SKM-1 treated with dmso at 0.1 percent for 144 hours (cell line): ENCODE data around the gene STAC.

Experiments used
- DNase-seq: peaks from one replicate; lab custom pipeline; 2025; ENCODE audit not compliant: unreplicated experiment; lab: John Stamatoyannopoulos, UW

Gene STAC, protein sequence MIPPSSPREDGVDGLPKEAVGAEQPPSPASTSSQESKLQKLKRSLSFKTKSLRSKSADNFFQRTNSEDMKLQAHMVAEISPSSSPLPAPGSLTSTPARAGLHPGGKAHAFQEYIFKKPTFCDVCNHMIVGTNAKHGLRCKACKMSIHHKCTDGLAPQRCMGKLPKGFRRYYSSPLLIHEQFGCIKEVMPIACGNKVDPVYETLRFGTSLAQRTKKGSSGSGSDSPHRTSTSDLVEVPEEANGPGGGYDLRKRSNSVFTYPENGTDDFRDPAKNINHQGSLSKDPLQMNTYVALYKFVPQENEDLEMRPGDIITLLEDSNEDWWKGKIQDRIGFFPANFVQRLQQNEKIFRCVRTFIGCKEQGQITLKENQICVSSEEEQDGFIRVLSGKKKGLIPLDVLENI

GRCh38 chr3:36380221-36381031 is at the start of gene STAC:
STAC (plus strand) TSS chr3:36380504; CDS start chr3:36380644, 140 bp downstream.
- peak; percentile 47 for DNase-seq

GRCh38 chr3:36332139-36332538 is 48.2 kb upstream of the STAC start:
- DNase-seq: no peak

DNA sequence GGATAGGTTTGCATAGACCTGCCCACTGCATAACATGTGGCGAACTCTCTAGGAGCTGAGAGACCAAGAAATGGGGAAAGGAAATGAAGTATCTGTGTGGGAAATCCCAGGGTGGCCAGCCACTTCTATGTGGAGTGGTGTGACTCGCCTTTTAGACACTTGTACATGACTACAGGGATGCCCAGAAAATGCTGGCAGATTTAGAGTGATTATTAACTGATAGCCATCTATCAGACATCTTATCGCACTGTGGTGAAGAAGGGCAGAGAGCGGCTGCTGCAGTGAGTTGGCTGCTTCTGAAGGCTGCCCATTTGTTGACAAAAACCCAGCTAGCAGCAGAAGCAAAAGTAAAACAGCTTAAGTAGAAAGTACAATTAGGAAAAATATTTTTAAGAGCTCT is 18.1 kb upstream of the STAC start:
- no peak for DNase-seq

DNA sequence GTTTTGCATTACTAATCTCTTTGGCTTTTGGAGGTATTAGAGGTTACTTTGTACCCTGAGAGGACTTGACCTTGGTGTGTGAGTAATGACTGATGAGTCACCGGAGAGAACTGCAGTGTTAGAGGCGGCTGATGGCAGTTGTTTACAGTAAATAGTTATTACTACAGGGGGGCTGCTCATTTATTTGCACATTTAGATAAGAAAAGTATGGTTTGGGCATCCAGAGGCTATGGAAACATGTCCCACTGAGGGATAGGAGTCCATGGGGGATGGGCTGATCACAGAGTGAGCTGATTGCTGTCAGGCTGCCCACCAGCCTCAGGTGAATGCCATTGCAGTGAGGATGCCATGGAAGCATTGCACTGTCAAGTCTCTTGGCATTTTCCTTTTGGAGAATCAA is 17.3 kb upstream of the STAC start:
- DNase-seq: no peak

DNA sequence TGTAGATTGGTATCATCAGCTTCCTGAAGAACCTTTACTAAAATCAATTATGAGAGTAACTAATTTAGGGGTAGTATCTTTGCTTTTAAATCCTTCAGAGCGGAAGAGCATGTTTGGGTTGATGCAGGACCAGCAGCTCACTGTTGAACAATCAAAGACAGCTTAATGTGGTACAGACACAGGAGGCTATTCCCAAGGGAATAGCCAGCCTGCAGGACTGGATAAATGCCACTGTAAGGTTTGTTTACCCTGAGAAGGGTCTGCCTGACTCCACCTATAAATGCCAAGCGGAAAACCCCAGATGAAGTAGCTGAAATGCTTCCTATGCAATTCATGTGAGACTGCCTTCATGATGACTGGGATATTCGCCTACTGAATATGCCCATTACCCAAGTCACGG is 16.0 kb upstream of the STAC start:
- DNase-seq: no peak

- DNase-seq: no peak
Measured at GRCh38 chr3:36365829-36366228, 14.5 kb upstream of the STAC start.

GRCh38 chr3:36366308-36366707 is 14.0 kb upstream of the STAC start:
- DNase-seq: no peak

GRCh38 chr3:36367912-36368573 is 12.3 kb upstream of the STAC start:
- no peak for DNase-seq

- no peak for DNase-seq
Measured at GRCh38 chr3:36372534-36372935, 7.8 kb upstream of the STAC start.

GRCh38 chr3:36373084-36373483 is 7.2 kb upstream of the STAC start:
- no peak for DNase-seq

- DNase-seq: no peak
Measured at GRCh38 chr3:36373666-36374065, 6.6 kb upstream of the STAC start.

DNA sequence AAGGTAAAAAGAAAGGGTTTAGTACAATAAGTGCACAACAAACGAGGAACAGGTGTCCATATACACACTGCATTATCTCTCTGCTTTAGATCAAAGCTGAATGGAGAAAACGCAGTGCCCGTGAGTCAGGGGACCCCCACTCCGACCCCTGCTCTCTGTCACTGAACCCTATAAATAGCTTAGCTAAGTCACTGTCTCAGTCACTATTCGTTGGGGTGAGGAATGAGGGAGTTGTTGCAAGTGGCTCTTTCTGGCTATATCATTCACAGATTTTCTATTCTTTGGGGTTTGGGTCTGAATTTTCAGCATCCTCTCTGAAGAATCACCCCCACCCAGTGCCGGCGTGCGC is 458 bp upstream of the STAC start:
- no peak for DNase-seq

DNA sequence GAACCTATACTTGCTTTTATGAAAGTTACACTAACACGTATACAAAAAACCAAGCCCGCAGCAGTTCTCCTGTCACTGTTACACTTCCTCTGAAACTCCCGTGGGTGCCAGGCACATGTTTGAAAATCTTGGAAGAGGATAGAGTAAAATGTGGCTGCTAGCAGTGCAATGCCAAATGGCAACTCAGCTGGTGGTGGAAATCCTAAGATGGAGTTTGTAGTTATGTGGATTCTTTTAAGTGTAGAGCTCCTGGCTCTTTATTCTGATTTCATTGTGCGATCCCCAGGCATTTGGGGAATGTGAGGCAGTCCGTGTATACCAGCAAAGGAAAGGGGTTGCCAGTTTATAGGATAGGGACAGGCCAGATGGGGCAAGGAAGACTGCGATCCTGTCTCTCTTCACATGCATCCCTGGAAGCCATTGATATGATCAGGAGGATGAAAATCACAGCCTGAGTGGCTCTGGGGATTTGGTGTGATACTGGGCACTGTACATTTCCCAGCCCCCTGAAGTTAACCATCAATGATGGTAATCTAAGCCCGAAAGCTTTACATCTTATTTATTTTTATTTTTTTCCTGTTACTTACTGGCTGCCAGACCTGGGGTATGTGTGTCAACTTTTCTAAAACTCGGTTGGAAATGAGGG is 1.1 kb downstream of the STAC start:
- DNase-seq: no peak

- DNase-seq: peak; percentile 90
Measured at GRCh38 chr3:36393563-36393962, 13.3 kb downstream of the STAC start.

GRCh38 chr3:36394176-36394575 is 13.9 kb downstream of the STAC start:
- DNase-seq: no peak

DNA sequence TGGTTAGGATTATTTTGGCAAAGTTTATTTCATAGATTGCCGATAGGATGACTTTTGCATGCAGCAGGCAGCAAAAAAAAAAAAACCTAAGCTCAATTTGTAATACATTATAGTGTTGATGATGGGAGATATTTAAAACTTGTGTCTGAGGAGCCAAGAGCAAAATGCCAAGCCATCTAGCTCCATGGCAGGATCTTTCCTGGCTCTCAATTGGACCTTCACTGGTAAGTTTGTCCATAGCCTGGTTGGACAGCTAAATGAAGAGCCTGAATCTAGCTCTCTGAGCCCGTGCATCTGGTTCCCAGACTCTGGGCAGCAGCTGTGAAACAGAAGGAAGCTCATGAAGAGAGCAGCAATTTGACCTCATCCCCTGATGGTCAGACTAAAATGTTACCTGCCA is 17.5 kb downstream of the STAC start:
- no peak for DNase-seq

DNA sequence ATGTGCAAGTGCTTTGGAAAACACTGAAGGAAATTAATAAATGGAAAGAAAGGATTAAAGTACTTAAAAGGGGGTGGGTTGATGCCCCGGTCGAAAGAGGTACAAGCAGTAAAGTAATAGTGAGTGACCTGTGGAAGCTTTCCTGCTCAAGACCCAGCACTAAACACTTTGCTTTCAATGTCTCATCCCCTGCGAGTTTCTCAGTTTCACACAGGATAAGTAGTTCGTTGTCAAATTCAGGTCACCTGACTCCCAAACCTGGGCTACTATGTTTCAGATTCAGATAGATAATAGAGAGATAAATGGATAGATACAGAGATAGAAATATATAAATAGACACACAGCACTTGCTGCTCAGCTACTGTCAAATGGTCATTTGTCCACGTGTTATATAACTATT is 19.6 kb downstream of the STAC start:
- no peak for DNase-seq

- DNase-seq: no peak
Measured at GRCh38 chr3:36401056-36401455, 20.8 kb downstream of the STAC start.

- DNase-seq: no peak
Measured at GRCh38 chr3:36403661-36404060, 23.4 kb downstream of the STAC start.

GRCh38 chr3:36405190-36405589 is 24.9 kb downstream of the STAC start:
- no peak for DNase-seq

- DNase-seq: no peak
Measured at GRCh38 chr3:36408146-36408545, 27.8 kb downstream of the STAC start.
